Astrocyte of the spinal cord (primary cell): ENCODE data around the gene ZNF782.
"Not testable (repeated sequence)": the region's sequence is repeated elsewhere in the genome, so short reads cannot be mapped to it uniquely, and the experiment has no call there.

Experiments used
- DNase-seq: peaks from one replicate; pipeline ENCODE4 v3.0.0; 2011; ENCODE audit warnings: low read depth, low spot score
- H3K4me3 ChIP-seq: 2 replicates; pipeline ENCODE4 v1.5.1; 2011; ENCODE audit warnings: low read depth, mild to moderate bottlenecking, low read length, moderate library complexity
- in situ Hi-C: cut with HindIII; loops from 2 replicates; pipeline ENCODE4 v1.10.0; 2017; ENCODE audit warnings: low sequenced_read_pairs
- TF ChIP-seq, protein P1 (sequence below): IDR thresholded peaks from 2 replicates; pipeline ENCODE4 v1.5.1; 2012; ENCODE audit warnings: low read depth, mild to moderate bottlenecking, low read length, inconsistent platforms

ZNF782 gene

DNA sequence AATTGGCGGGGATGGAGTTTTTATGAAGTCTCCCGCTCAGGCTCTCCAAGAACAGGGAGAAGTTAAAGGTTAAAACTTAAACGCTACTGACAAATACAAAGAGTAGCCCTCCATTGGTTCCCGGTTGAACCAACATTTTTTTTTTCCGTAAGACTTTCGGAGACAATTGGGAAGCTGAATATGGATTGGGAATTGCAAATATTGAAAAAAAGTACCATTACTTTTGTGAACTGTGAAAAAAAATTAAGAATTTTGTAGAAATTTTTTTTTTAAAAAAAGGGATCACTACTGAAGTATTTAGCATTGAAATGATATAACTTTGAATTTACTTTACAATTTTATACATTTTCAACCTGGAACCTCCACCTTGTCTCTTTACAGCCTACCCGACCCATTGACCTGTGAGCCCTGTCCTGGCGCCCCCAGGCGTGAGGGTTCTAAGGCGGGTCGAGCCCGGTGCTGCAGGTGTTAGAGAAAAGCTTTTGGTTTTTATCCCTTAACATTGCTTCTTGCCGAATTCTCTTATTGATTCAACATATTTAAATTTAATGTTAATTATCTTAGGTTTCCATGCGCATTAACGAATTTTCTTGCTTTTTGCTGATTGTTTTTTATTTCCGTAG is 448 bp upstream of the ZNF782 start:
- TF ChIP-seq, protein P1, sequence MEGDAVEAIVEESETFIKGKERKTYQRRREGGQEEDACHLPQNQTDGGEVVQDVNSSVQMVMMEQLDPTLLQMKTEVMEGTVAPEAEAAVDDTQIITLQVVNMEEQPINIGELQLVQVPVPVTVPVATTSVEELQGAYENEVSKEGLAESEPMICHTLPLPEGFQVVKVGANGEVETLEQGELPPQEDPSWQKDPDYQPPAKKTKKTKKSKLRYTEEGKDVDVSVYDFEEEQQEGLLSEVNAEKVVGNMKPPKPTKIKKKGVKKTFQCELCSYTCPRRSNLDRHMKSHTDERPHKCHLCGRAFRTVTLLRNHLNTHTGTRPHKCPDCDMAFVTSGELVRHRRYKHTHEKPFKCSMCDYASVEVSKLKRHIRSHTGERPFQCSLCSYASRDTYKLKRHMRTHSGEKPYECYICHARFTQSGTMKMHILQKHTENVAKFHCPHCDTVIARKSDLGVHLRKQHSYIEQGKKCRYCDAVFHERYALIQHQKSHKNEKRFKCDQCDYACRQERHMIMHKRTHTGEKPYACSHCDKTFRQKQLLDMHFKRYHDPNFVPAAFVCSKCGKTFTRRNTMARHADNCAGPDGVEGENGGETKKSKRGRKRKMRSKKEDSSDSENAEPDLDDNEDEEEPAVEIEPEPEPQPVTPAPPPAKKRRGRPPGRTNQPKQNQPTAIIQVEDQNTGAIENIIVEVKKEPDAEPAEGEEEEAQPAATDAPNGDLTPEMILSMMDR = no peak
- DNase-seq = no peak
- in situ Hi-C loops = no loop called here
- peak overlapping the region; percentile 77 for H3K4me3 ChIP-seq

- no peak overlapping the region for H3K4me3 ChIP-seq
- in situ Hi-C loops = no loop called here
- TF ChIP-seq, protein P1 = no peak
- no peak for DNase-seq
Measured at GRCh38 chr9:96852676-96853075, 1.6 kb downstream of the ZNF782 start.

GRCh38 chr9:96844040-96844439 is 10.3 kb downstream of the ZNF782 start:
- DNase-seq = no peak
- in situ Hi-C loops = no loop called here
- H3K4me3 ChIP-seq = no peak overlapping the region
- TF ChIP-seq, protein P1 = no peak

- in situ Hi-C loops = no loop called here
- TF ChIP-seq, protein P1 = no peak
- H3K4me3 ChIP-seq = no peak overlapping the region
- DNase-seq = peak; percentile 10
Measured at GRCh38 chr9:96818533-96818932, 35.8 kb downstream of the ZNF782 start.

GRCh38 chr9:96817973-96818372 is 36.3 kb downstream of the ZNF782 start:
- TF ChIP-seq, protein P1 = no peak
- H3K4me3 ChIP-seq = no peak overlapping the region
- DNase-seq = no peak
- in situ Hi-C loops = no loop called here

- TF ChIP-seq, protein P1 = no peak
- H3K4me3 ChIP-seq = no peak overlapping the region
- in situ Hi-C loops = no loop called here
- no peak for DNase-seq
Measured at GRCh38 chr9:96813607-96814006, 40.7 kb downstream of the ZNF782 start.

DNA sequence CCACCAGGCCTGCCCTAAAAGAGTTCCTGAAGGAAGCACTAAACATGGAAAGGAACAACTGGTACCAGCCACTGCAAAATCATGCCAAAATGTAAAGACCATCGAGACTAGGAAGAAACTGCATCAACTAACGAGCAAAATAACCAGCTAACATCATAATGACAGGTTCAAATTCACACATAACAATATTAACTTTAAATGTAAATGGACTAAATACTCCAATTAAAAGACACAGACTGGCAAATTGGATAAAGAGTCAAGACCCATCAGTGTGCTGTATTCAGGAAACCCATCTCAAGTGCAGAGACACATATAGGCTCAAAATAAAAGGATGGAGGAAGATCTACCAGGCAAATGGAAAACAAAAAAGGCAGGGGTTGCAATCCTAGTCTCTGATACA is 55.4 kb downstream of the ZNF782 start:
- DNase-seq, in situ Hi-C loops, H3K4me3 ChIP-seq: not testable (repeated sequence)
